Measurements from ENCODE around the gene KRTAP1-3.

DNA sequence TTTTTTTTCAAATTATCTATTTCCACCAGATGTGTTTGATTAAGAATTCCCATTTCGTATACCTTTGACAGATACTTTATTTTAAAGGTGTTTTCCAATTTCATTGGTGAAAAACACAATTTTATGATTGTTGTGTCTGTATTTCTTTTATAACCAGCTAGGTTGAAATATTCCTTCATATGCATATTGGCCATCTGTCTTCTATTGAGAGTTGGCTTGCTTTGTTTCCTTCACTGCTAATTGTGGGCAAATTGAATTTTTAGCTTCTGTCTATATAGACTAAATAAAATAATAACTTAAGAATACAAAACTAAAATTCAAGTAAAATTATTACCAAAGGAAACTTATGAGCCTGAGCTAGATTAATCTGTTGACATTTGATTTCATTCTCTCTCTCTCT is 39.6 kb downstream of the KRTAP1-3 start:
- TF ChIP-seq, protein P1, sequence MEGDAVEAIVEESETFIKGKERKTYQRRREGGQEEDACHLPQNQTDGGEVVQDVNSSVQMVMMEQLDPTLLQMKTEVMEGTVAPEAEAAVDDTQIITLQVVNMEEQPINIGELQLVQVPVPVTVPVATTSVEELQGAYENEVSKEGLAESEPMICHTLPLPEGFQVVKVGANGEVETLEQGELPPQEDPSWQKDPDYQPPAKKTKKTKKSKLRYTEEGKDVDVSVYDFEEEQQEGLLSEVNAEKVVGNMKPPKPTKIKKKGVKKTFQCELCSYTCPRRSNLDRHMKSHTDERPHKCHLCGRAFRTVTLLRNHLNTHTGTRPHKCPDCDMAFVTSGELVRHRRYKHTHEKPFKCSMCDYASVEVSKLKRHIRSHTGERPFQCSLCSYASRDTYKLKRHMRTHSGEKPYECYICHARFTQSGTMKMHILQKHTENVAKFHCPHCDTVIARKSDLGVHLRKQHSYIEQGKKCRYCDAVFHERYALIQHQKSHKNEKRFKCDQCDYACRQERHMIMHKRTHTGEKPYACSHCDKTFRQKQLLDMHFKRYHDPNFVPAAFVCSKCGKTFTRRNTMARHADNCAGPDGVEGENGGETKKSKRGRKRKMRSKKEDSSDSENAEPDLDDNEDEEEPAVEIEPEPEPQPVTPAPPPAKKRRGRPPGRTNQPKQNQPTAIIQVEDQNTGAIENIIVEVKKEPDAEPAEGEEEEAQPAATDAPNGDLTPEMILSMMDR (IDR thresholded peaks at IDR 0.05; ENCODE audit: low read depth, low read length) = no peak
- no peak for TF ChIP-seq EZH2phosphoT487 (IDR thresholded peaks at IDR 0.05; ENCODE audit: low read depth)
